GM12878 (cell line): ENCODE results near the gene TDRKH. TPM values are rescaled to one million over a fixed set of nuclear protein-coding genes. Genes with fewer than 3 reads are reported as not detected.

ENCODE experiments used
- ATAC-seq: fragments of 200-7000 bp; cut with Tn5 transposase; 3 replicates; pipeline ENCODE4 v1.9.1; 2020; ENCODE audit warnings: mild to moderate bottlenecking, moderate library complexity
- BruUV-seq: library from RNA; stranded (reverse); fragments of 400-500 nt; replicated peaks from 2 replicates; lab custom pipeline; 2021; lab: Mats Ljungman, UMichigan
- CTCF ChIA-PET: fragments of 300-600 bp; sonication (Branson Sonifier 250); formaldehyde crosslinking; extraction: SDS; loops from one replicate; lab custom pipeline; 2021; ENCODE audit warnings: inconsistent platforms; lab: Yijun Ruan, JAX
- POLR2A ChIA-PET: fragments of 350-600 bp; formaldehyde crosslinking; extraction: SDS; loops from one replicate; lab custom pipeline; 2021; ENCODE audit warnings: inconsistent platforms; lab: Charles Lee
- RAD21 ChIA-PET: fragments of 300-600 bp; sonication (Branson Sonifier 250); formaldehyde crosslinking; loops from one replicate; lab custom pipeline; 2023; ENCODE audit warnings: antibody characterized with exemption; ENCODE audit not compliant: unreplicated experiment; lab: Charles Lee
- SMC1A ChIA-PET: fragments of 300-600 bp; sonication (Branson Sonifier 250); formaldehyde crosslinking; loops from one replicate; lab custom pipeline; 2023; ENCODE audit not compliant: unreplicated experiment, uncharacterized antibody; lab: Charles Lee
- DNase-seq: peaks from one replicate; pipeline ENCODE4 v3.0.0-alpha.2; 2011; ENCODE audit warnings: low read depth, low spot score
- FAIRE-seq: peaks from 3 replicates; lab custom pipeline; 2011; peaks lifted over from hg19 to GRCh38; lab: Jason Lieb, UNC
- H2AFZ ChIP-seq: 2 replicates; pipeline ENCODE4 v1.6.0; 2011; ENCODE audit warnings: low read depth, low read length, control low read depth; ENCODE audit not compliant: control insufficient read depth
- H3K27ac ChIP-seq: 2 replicates; pipeline ENCODE4 v1.5.1; 2011; ENCODE audit warnings: control low read depth; ENCODE audit not compliant: control insufficient read depth, insufficient read depth
- H3K27me3 ChIP-seq, 2 experiments: replicated peaks in 1 of 2; 2 replicates each; pipeline versions ENCODE4 v1.6.0 to v1.6.1; 2011; ENCODE audit warnings: low read length in 1 of 2; ENCODE audit not compliant: control insufficient read depth in 2 of 2, insufficient read depth in 2 of 2
- H3K36me3 ChIP-seq, 2 experiments: 2 replicates each; pipeline ENCODE4 v1.5.1; 2011; ENCODE audit warnings: low read length in 1 of 2; ENCODE audit not compliant: control insufficient read depth in 2 of 2, insufficient read depth in 2 of 2
- H3K4me1 ChIP-seq: 2 replicates; pipeline ENCODE4 v1.6.1; 2011; ENCODE audit warnings: mild to moderate bottlenecking, low read length, moderate library complexity, mixed read lengths; ENCODE audit not compliant: control insufficient read depth, insufficient read depth
- H3K4me2 ChIP-seq: 2 replicates; pipeline ENCODE4 v1.6.0; 2011; ENCODE audit warnings: control low read depth; ENCODE audit not compliant: control insufficient read depth, insufficient read depth
- H3K4me3 ChIP-seq: fragments of 200-600 bp; sonication (generic); 2 replicates; pipeline ENCODE4 v1.5.1; 2016
- H3K79me2 ChIP-seq: 2 replicates; pipeline ENCODE4 v1.6.0; 2011; ENCODE audit warnings: low read length; ENCODE audit not compliant: control insufficient read depth, insufficient read depth
- H3K9ac ChIP-seq: 2 replicates; pipeline ENCODE4 v1.8.0; 2011; ENCODE audit warnings: low read length, control low read depth, mixed read lengths; ENCODE audit not compliant: control insufficient read depth, insufficient read depth
- H3K9me3 ChIP-seq: replicated peaks from 3 replicates; pipeline ENCODE4 v1.5.1; 2011; ENCODE audit warnings: mild to moderate bottlenecking, low read length; ENCODE audit not compliant: control insufficient read depth, insufficient read depth
- H4K20me1 ChIP-seq: 2 replicates; pipeline ENCODE4 v1.6.0; 2011; ENCODE audit not compliant: control insufficient read depth, insufficient read depth
- BCLAF1 ChIP-seq: fragments of 450-650 bp; IDR thresholded peaks from 2 replicates; pipeline ENCODE4 v1.6.1; 2017; ENCODE audit warnings: antibody characterized with exemption, mild to moderate bottlenecking, moderate library complexity
- CREB1 ChIP-seq: IDR thresholded peaks from 2 replicates; pipeline ENCODE4 v1.6.1; 2012; ENCODE audit warnings: low read depth, mild to moderate bottlenecking, inconsistent platforms
- KAT2A ChIP-seq: conservative IDR thresholded peaks from 2 replicates; pipeline ENCODE4 v1.6.1; 2011; ENCODE audit warnings: low read depth, low read length; ENCODE audit not compliant: control insufficient read depth
- NFYA ChIP-seq: IDR thresholded peaks from 2 replicates; pipeline ENCODE4 v1.6.1; 2011; ENCODE audit warnings: low read depth, mild to moderate bottlenecking, low read length, improper control_type of control experiment, borderline replicate concordance
- SIN3A ChIP-seq: IDR thresholded peaks from 2 replicates; pipeline ENCODE4 v1.6.1; 2012; ENCODE audit warnings: low read depth, low read length, improper control_type of control experiment
- WGBS: methylation state at CpG from one replicate; pipeline ENCODE4 v1.1.6; 2016; ENCODE audit warnings: low lambda C conversion rate; ENCODE audit not compliant: insufficient replicate concordance, insufficient coverage; ENCODE audit errors: missing lambda C conversion rate; 5-methylcytosine and 5-hydroxymethylcytosine counted together
- in situ Hi-C: fragments of 300-500 bp; cut with MboI; formaldehyde crosslinking; loops from 9 replicates; pipeline ENCODE4 v1.14.3; 2018; ENCODE audit warnings: mixed read lengths
- intact Hi-C: fragments of 100-400 bp; cut with micrococcal nuclease; formaldehyde crosslinking; loops from one replicate; pipeline ENCODE4 v1.14.2; 2022; ENCODE audit not compliant: unreplicated experiment
- polyA plus RNA-seq, 11 experiments: library from polyadenylated mRNA; depleted of rRNA in 4 of 11; unstranded in 6 of 11; stranded (reverse) in 5 of 11; fragments of >200 nt; fragmentation: Nextera tagmentation in 4 of 11; fragmentation: Illumina TruSeq in 1 of 11; extraction: Ambion mirVana in 4 of 11; extraction: Trizol in 1 of 11; gene quantifications; 1 replicate in 1 of 11; 2 replicates in 10 of 11; pipeline versions ENCODE4 v1.2.1 to v1.2.3, GENCODE V29; 2011 to 2016; ENCODE audit warnings: inconsistent platforms in 2 of 11, missing spikeins in 2 of 11, low read depth in 1 of 11
- total RNA-seq, 4 experiments: library from RNA; depleted of rRNA in 3 of 4; stranded (reverse); fragments of >200 nt in 3 of 4; fragmentation: Illumina TruSeq in 1 of 4; extraction: Trizol in 1 of 4; gene quantifications; 2 replicates each; pipeline versions ENCODE4 v1.2.1 to v1.2.3, GENCODE V29; 2013 to 2021
- TF ChIP-seq, protein P1 (sequence below): fragments of 450-650 bp; IDR thresholded peaks from 2 replicates; pipeline ENCODE4 v1.6.1; 2017; ENCODE audit warnings: mild to moderate bottlenecking, low read depth, inconsistent platforms; ENCODE audit not compliant: poor library complexity, severe bottlenecking

The TDRKH gene
- total and polyA plus RNA-seq, 10 of the 15 experiments (the other 5 are each of a cell fraction or from before 2014, with no cell fraction given), result 1.3 to 8.4 (median 2.9) TPM

GRCh38 chr1:151833172-151833900, 43.0 kb upstream of the TDRKH start:
- in situ Hi-C loops, result loop anchor here (10.0 kb wide), 2 partner anchors 389 to 539 kb away; no protein-coding TSS in a partner anchor
- Histone ChIP-seq H3K9ac (no peak overlapping the region), H3K36me3 (no peaks in the 10 kb centered on the region), H3K4me3 (no peak overlapping the region), H2AFZ (no peak overlapping the region), H3K4me2 (no peak overlapping the region), H3K9me3 (no peaks in the 10 kb centered on the region), H3K27me3 (peaks cover 0 to 8% of the 10 kb centered on the region in 2 experiments), H4K20me1 (peaks cover 5% of the 10 kb centered on the region; the same call in 1 of the 2 replicates), H3K79me2 (no peaks in the 10 kb centered on the region), H3K27ac (no peak overlapping the region), H3K4me1 (peaks cover 5% of the 10 kb centered on the region)
- TF ChIP-seq CREB1, result no peak
- TF ChIP-seq NFYA, result no peak
- CTCF ChIA-PET, result interaction anchor here (0.8 to 1.7 kb wide), 3 partner anchors 12 to 138 kb away, joined by 3 to 4 read pairs (median 3); no protein-coding TSS in a partner anchor
- POLR2A ChIA-PET, result no interaction called here
- intact Hi-C loops, result loop anchor here (10.0 kb wide), 1 partner anchor 119 kb away; the partner anchor contains the start of gene CELF3
- SMC1A ChIA-PET, result no interaction called here
- ATAC-seq (no peak), DNase-seq (no peak), FAIRE-seq (no peak)
- RAD21 ChIA-PET, result no interaction called here
- BruUV-seq, result no TSS peak
- WGBS, result 51% methylated on average over 6 of the region's 8 CpGs

- FAIRE-seq (no peak), DNase-seq (no peak), ATAC-seq (no peak)
- H2AFZ ChIP-seq, result no peak overlapping the region
- H4K20me1 ChIP-seq, result peaks cover 4% of the 10 kb centered on the region; the same call in 1 of the 2 replicates
- no peaks in the 10 kb centered on the region for H3K79me2 ChIP-seq
- no peak overlapping the region for H3K4me3 ChIP-seq
- H3K4me1 ChIP-seq, result peaks cover 5% of the 10 kb centered on the region
- in situ Hi-C loops, result loop anchor here (10.0 kb wide), 2 partner anchors 388 to 538 kb away; no protein-coding TSS in a partner anchor
- intact Hi-C loops, result loop anchor here (10.0 kb wide), 1 partner anchor 118 kb away; the partner anchor contains the start of gene CELF3
- ChIA-PET RAD21 (no interaction called here), CTCF (interaction anchor here (0.8 to 1.7 kb wide), 3 partner anchors 13 to 137 kb away, joined by 3 to 4 read pairs (median 3); no protein-coding TSS in a partner anchor), POLR2A (no interaction called here), SMC1A (no interaction called here)
- peaks cover 0 to 3% of the 10 kb centered on the region in 2 experiments; a peak in 2 of 4 replicates for H3K27me3 ChIP-seq
- H3K4me2 ChIP-seq, result no peak overlapping the region
- no peaks in the 10 kb centered on the region for H3K36me3 ChIP-seq
- WGBS, result 10% methylated on average over 10 of the region's 10 CpGs
- no TSS peak for BruUV-seq
- no peaks in the 10 kb centered on the region for H3K9me3 ChIP-seq
- H3K27ac ChIP-seq, result no peak overlapping the region
- no peak overlapping the region for H3K9ac ChIP-seq
- TF ChIP-seq KAT2A (no peak), BCLAF1 (no peak), SIN3A (no peak)
- TF ChIP-seq, protein P1, sequence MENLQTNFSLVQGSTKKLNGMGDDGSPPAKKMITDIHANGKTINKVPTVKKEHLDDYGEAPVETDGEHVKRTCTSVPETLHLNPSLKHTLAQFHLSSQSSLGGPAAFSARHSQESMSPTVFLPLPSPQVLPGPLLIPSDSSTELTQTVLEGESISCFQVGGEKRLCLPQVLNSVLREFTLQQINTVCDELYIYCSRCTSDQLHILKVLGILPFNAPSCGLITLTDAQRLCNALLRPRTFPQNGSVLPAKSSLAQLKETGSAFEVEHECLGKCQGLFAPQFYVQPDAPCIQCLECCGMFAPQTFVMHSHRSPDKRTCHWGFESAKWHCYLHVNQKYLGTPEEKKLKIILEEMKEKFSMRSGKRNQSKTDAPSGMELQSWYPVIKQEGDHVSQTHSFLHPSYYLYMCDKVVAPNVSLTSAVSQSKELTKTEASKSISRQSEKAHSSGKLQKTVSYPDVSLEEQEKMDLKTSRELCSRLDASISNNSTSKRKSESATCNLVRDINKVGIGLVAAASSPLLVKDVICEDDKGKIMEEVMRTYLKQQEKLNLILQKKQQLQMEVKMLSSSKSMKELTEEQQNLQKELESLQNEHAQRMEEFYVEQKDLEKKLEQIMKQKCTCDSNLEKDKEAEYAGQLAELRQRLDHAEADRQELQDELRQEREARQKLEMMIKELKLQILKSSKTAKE, result no peak
Measured at GRCh38 chr1:151832318-151832980, 42.1 kb upstream of the TDRKH start.
